ENCODE data around the gene SEMA4C.

GRCh38 chr2:96903318-96903717 lies 33.4 kb upstream of the SEMA4C start:
- TF ChIP-seq POLR2AphosphoS5 (IDR thresholded peaks at IDR 0.05; ENCODE audit: borderline replicate concordance, low read depth, low read length) (no peak), EZH2 (IDR thresholded peaks at IDR 0.05) (no peak)

All from SK-N-MC (cell line).